ENCODE data around the gene CD70. TPM values are rescaled to one million over a fixed set of nuclear protein-coding genes. Genes with fewer than 3 reads are reported as not detected.
"Not testable (repeated sequence)": the region's sequence is repeated elsewhere in the genome, so short reads cannot be mapped to it uniquely, and the experiment has no call there.

CD70 gene
- total and polyA plus RNA-seq, 10 donors = 0.69 to 7.3 (median 3.4) TPM

- Histone ChIP-seq H3K36me3 (no peaks in the 10 kb centered on the region), H3K27ac (peak overlapping the region in 1 of 8 donors; percentile 12), H3K27me3 (replicated peaks in 1 of 7) (peaks cover 7 to 86% (median 49%) of the 10 kb centered on the region in 7 donors), H3K4me1 (peaks cover 23 to 54% (median 49%) of the 10 kb centered on the region in 6 donors), H3K4me3 (peak overlapping the region in 3 of 8 donors; percentile 4 to 46 (median 7)), H3K9me3 (no peaks in the 10 kb centered on the region)
- no peak for TF ChIP-seq POLR2AphosphoS5 (IDR thresholded peaks at IDR 0.05)
- no peak for TF ChIP-seq POLR2A (IDR thresholded peaks at IDR 0.05)
- TF ChIP-seq CTCF (IDR thresholded peaks at IDR 0.05 in 8 of 11, conservative IDR thresholded peaks at IDR 0.05 in 3 of 11) = no peak
- no peak for DNase-seq
- WGBS, 5 donors = 3 to 15% (median 8%) methylated on average over 27 of the region's 27 CpGs
- intact Hi-C loops (cut with DNase I; ENCODE audit: low total_unique reads) = no loop called here
Observed at GRCh38 chr19:6587093-6587820, 3.7 kb downstream of the CD70 start.

DNA sequence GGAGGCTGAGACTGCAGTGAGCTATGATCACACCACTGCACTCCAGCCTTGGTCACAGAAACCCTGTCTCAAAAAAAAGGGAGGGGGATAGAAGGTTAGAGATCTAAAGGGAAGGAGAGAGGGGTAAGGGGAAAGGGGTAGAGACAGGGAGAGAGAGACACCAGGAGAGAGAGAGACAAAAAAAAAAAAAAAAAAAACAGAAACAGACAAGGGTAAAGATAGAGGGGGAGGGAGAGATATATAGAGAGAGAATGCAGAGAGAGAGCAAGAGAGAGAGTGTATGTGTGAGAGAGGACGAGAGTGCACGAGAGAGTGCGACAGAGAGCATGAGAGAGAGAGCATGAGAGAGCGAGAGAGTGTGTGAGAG, 4.2 kb downstream of the CD70 start:
- H3K36me3 ChIP-seq = no peaks in the 10 kb centered on the region

GRCh38 chr19:6586056-6586455, 4.9 kb downstream of the CD70 start:
- TF ChIP-seq POLR2AphosphoS5 (IDR thresholded peaks at IDR 0.05) (no peak), CTCF (IDR thresholded peaks at IDR 0.05 in 8 of 11, conservative IDR thresholded peaks at IDR 0.05 in 3 of 11) (no peak), POLR2A (IDR thresholded peaks at IDR 0.05) (no peak)
- no peak for DNase-seq
- H3K9me3 ChIP-seq = no peaks in the 10 kb centered on the region
- H3K36me3 ChIP-seq = no peaks in the 10 kb centered on the region
- WGBS, 5 donors = 79 to 89% (median 81%) methylated on average over 14 of the region's 14 CpGs
- no peak overlapping the region for H3K27ac ChIP-seq
- H3K4me1 ChIP-seq = peaks cover 18 to 45% (median 42%) of the 10 kb centered on the region in 6 donors
- H3K4me3 ChIP-seq = no peak overlapping the region
- intact Hi-C loops (cut with DNase I; ENCODE audit: low total_unique reads) = no loop called here
- H3K27me3 ChIP-seq (replicated peaks in 1 of 7) = peaks cover 7 to 74% (median 39%) of the 10 kb centered on the region in 7 donors

More for the DNA sequence above, 4.2 kb downstream of the CD70 start:
- Histone ChIP-seq H3K27ac (no peak overlapping the region), H3K27me3 (replicated peaks in 1 of 7) (peaks cover 7 to 80% (median 46%) of the 10 kb centered on the region in 7 donors), H3K4me1 (peaks cover 23 to 51% (median 48%) of the 10 kb centered on the region in 6 donors), H3K4me3 (peak overlapping the region in 1 of 8 donors; percentile 46), H3K9me3 (no peaks in the 10 kb centered on the region)
- intact Hi-C loops (cut with DNase I; ENCODE audit: low total_unique reads) = no loop called here
- TF ChIP-seq CTCF (IDR thresholded peaks at IDR 0.05 in 8 of 11, conservative IDR thresholded peaks at IDR 0.05 in 3 of 11) (no peak), POLR2AphosphoS5 (IDR thresholded peaks at IDR 0.05) (no peak), POLR2A (IDR thresholded peaks at IDR 0.05) (no peak)
- DNase-seq = no peak
- 18 to 41% (median 30%) methylated on average over 4 of the region's 4 CpGs for WGBS, 5 donors

- H3K36me3 ChIP-seq = not testable (repeated sequence)
Observed at GRCh38 chr19:6582515-6583484, 8.2 kb downstream of the CD70 start.

More at GRCh38 chr19:6582515-6583484, 8.2 kb downstream of the CD70 start:
- H3K27ac ChIP-seq; H3K9me3 ChIP-seq; DNase-seq; intact Hi-C loops (cut with DNase I; ENCODE audit: low total_unique reads); H3K4me3 ChIP-seq: not testable (repeated sequence)
- peaks cover 0 to 41% (median 12%) of the 10 kb centered on the region in 7 donors for H3K27me3 ChIP-seq (replicated peaks in 1 of 7)
- peaks cover 0 to 19% (median 15%) of the 10 kb centered on the region in 6 donors for H3K4me1 ChIP-seq
- 86 to 91% (median 87%) methylated on average over 16 of the region's 16 CpGs for WGBS, 5 donors
